Hematopoietic multipotent progenitor cell treated with erythropoietin and hydrocortisone succinate and interleukin-3 and kit ligand, for 15 days (in vitro differentiated cells): ENCODE measurements around the gene KLHL11.

Experiments used
- DNase-seq: peaks from one replicate; pipeline ENCODE4 v3.0.0-alpha.2; 2015; ENCODE audit warnings: low spot score

Gene KLHL11

GRCh38 chr17:41806685-41807445 is 58.4 kb downstream of the KLHL11 start:
- DNase-seq: no peak
